Mesenchymal stem cell (in vitro differentiated cells and primary cell): ENCODE measurements around the gene CCDC197.
A peak's percentile ranks its signal among the peaks of the same experiment; 100 is the strongest.

Source experiments
- DNase-seq: peaks from one replicate; pipeline ENCODE4 v3.0.0-alpha.2; 2013
- H2AFZ ChIP-seq: one replicate; pipeline ENCODE4 v1.6.1; 2013; ENCODE audit warnings: low read depth, mild to moderate bottlenecking, control low read depth, inconsistent platforms, low read length, moderate library complexity
- H2AK5ac ChIP-seq: 2 replicates; pipeline ENCODE4 v1.6.1; 2013; ENCODE audit warnings: low read length, moderate library complexity, mild to moderate bottlenecking, inconsistent platforms; ENCODE audit not compliant: severe bottlenecking
- H2BK120ac ChIP-seq: one replicate; pipeline ENCODE4 v1.6.1; 2013; ENCODE audit warnings: low read depth, mild to moderate bottlenecking, inconsistent platforms, low read length, moderate library complexity
- H2BK12ac ChIP-seq, 2 experiments: one replicate each; pipeline ENCODE4 v1.6.1; 2013; ENCODE audit warnings: inconsistent platforms in 2 of 2, low read length in 2 of 2, mild to moderate bottlenecking in 2 of 2, moderate library complexity in 2 of 2, control low read depth in 1 of 2
- H2BK15ac ChIP-seq: one replicate; pipeline ENCODE4 v1.6.1; 2013; ENCODE audit warnings: mild to moderate bottlenecking, low read depth, inconsistent platforms; ENCODE audit not compliant: poor library complexity, severe bottlenecking
- H2BK5ac ChIP-seq: 2 replicates; pipeline ENCODE4 v1.6.1; 2013; ENCODE audit warnings: low read depth, mild to moderate bottlenecking, low read length, control low read depth, inconsistent platforms; ENCODE audit not compliant: poor library complexity, severe bottlenecking
- H3K14ac ChIP-seq, 2 experiments: one replicate each; pipeline ENCODE4 v1.6.1; 2013; ENCODE audit warnings: inconsistent platforms in 2 of 2, low read length in 2 of 2, control low read depth in 1 of 2, mild to moderate bottlenecking in 1 of 2, moderate library complexity in 1 of 2
- H3K18ac ChIP-seq, 2 experiments: one replicate each; pipeline ENCODE4 v1.6.1; 2013; ENCODE audit warnings: inconsistent platforms in 2 of 2, low read length in 2 of 2, control low read depth in 1 of 2, low read depth in 1 of 2, mild to moderate bottlenecking in 1 of 2
- H3K23ac ChIP-seq, 2 experiments: one replicate each; pipeline ENCODE4 v1.6.1; 2013; ENCODE audit warnings: inconsistent platforms in 2 of 2, low read length in 2 of 2, mild to moderate bottlenecking in 2 of 2, moderate library complexity in 2 of 2, control low read depth in 1 of 2
- H3K27ac ChIP-seq: 2 replicates; pipeline ENCODE4 v1.5.1; 2013; ENCODE audit warnings: mild to moderate bottlenecking, moderate library complexity, low read length, control low read depth, inconsistent platforms; ENCODE audit not compliant: poor library complexity, severe bottlenecking
- H3K27me3 ChIP-seq, 2 experiments: 2 replicates each; pipeline versions ENCODE4 v1.6.1 to v1.7.0; 2013; ENCODE audit warnings: low read length in 2 of 2, mild to moderate bottlenecking in 2 of 2, moderate library complexity in 2 of 2, control low read depth in 1 of 2, inconsistent platforms in 1 of 2; ENCODE audit not compliant: control insufficient read depth in 1 of 2, insufficient read depth in 1 of 2
- H3K36me3 ChIP-seq, 2 experiments: 2 replicates each; pipeline versions ENCODE4 v1.6.1 to v1.7.0; 2013; ENCODE audit warnings: low read length in 2 of 2, control low read depth in 1 of 2, inconsistent platforms in 1 of 2, low read depth in 1 of 2, mild to moderate bottlenecking in 1 of 2; ENCODE audit not compliant: insufficient read depth in 2 of 2, control insufficient read depth in 1 of 2
- H3K4ac ChIP-seq, 2 experiments: one replicate each; pipeline ENCODE4 v1.6.1; 2013; ENCODE audit warnings: inconsistent platforms in 2 of 2, low read length in 2 of 2, mild to moderate bottlenecking in 2 of 2, moderate library complexity in 2 of 2, control low read depth in 1 of 2, low read depth in 1 of 2
- H3K4me1 ChIP-seq: 2 replicates; pipeline ENCODE4 v1.6.1; 2013; ENCODE audit warnings: low read depth, low read length, control low read depth; ENCODE audit not compliant: control insufficient read depth, insufficient read depth
- H3K4me2 ChIP-seq: 2 replicates; pipeline ENCODE4 v1.6.1; 2013; ENCODE audit warnings: low read length, mild to moderate bottlenecking, inconsistent platforms; ENCODE audit not compliant: poor library complexity, severe bottlenecking
- H3K4me3 ChIP-seq, 2 experiments: 2 replicates each; pipeline versions ENCODE4 v1.5.1 to v1.7.0; 2013; ENCODE audit warnings: low read length in 2 of 2, mild to moderate bottlenecking in 2 of 2, control low read depth in 1 of 2, low read depth in 1 of 2; ENCODE audit not compliant: insufficient read depth in 1 of 2
- H3K79me1 ChIP-seq: replicated peaks from 2 replicates; pipeline ENCODE4 v1.6.1; 2013; ENCODE audit warnings: mild to moderate bottlenecking, control low read depth, low read length, inconsistent platforms; ENCODE audit not compliant: poor library complexity, severe bottlenecking
- H3K9ac ChIP-seq: 2 replicates; pipeline ENCODE4 v1.7.0; 2013; ENCODE audit warnings: mild to moderate bottlenecking, low read length, moderate library complexity
- H3K9me3 ChIP-seq: 2 replicates; pipeline ENCODE4 v1.7.0; 2013; ENCODE audit warnings: mild to moderate bottlenecking, low read length; ENCODE audit not compliant: control insufficient read depth
- H4K8ac ChIP-seq: one replicate; pipeline ENCODE4 v1.6.1; 2013; ENCODE audit warnings: inconsistent platforms, mild to moderate bottlenecking, low read length, moderate library complexity
- H4K91ac ChIP-seq: one replicate; pipeline ENCODE4 v1.6.1; 2013; ENCODE audit warnings: mild to moderate bottlenecking, low read length, inconsistent platforms
- WGBS: methylation state at CpG from one replicate; pipeline ENCODE4 v1.1.7; 2013; ENCODE audit warnings: mixed read lengths; 5-methylcytosine and 5-hydroxymethylcytosine counted together

CCDC197 gene

DNA sequence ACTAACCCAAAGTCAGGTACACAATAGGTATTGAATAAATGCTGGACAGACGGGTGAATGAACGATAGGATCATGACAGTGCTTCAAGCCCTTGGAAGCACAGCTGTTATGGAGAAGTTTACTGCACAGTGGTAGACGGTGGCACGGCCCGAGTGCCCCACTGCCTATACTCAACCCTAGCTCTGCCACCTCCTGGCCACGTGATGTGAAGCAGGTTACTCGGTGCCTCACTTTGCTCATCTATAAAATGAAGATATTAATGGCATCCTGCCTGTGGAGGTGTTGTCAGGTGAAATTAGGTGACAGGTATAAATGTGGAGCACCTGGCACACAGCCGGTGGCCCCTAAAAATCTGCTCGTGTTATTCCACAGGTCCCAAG is 26.5 kb upstream of the CCDC197 start:
- Histone ChIP-seq H3K27me3 (peaks cover 4% of the 10 kb centered on the region in 2 experiments), H3K14ac (no peak overlapping the region), H3K4me1 (peaks cover 21% of the 10 kb centered on the region), H3K18ac (no peak overlapping the region), H3K9me3 (no peaks in the 10 kb centered on the region), H2BK5ac (no peak overlapping the region), H3K27ac (no peak overlapping the region), H3K4me3 (peak overlapping the region in 1 of 2 experiments; percentile 60), H4K91ac (no peak overlapping the region), H3K4me2 (no peak overlapping the region), H2AK5ac (peak overlapping the region; percentile 14), H4K8ac (no peak overlapping the region), H2BK12ac (no peak overlapping the region), H3K9ac (peak overlapping the region; percentile 34), H3K79me1 (no peaks in the 10 kb centered on the region), H2BK120ac (no peak overlapping the region), H2BK15ac (no peak overlapping the region), H2AFZ (no peak overlapping the region), H3K36me3 (peaks cover 0 to 2% of the 10 kb centered on the region in 2 experiments), H3K23ac (no peak overlapping the region), H3K4ac (no peak overlapping the region)
- 74% methylated on average over 9 of the region's 9 CpGs for WGBS
- no peak for DNase-seq

- DNase-seq = no peak
- Histone ChIP-seq H4K91ac (no peak overlapping the region), H3K23ac (no peak overlapping the region), H3K27ac (no peak overlapping the region), H3K4me3 (peak overlapping the region in 1 of 2 experiments; percentile 60), H3K14ac (no peak overlapping the region), H2BK12ac (no peak overlapping the region), H3K9me3 (no peaks in the 10 kb centered on the region), H2AK5ac (no peak overlapping the region), H3K27me3 (peaks cover 4% of the 10 kb centered on the region in 2 experiments), H3K9ac (peak overlapping the region; percentile 34), H4K8ac (no peak overlapping the region), H3K4me2 (no peak overlapping the region), H2BK120ac (no peak overlapping the region), H2BK15ac (no peak overlapping the region), H2BK5ac (no peak overlapping the region), H3K4me1 (peaks cover 16% of the 10 kb centered on the region), H3K79me1 (no peaks in the 10 kb centered on the region), H2AFZ (no peak overlapping the region), H3K36me3 (peaks cover 0 to 2% of the 10 kb centered on the region in 2 experiments), H3K18ac (no peak overlapping the region), H3K4ac (no peak overlapping the region)
- WGBS = 79% methylated on average over 13 of the region's 15 CpGs
Observed at GRCh38 chr14:93970965-93971634, 26.0 kb upstream of the CCDC197 start.

GRCh38 chr14:93971635-93972027 is 25.5 kb upstream of the CCDC197 start:
- Histone ChIP-seq H3K36me3 (peaks cover 0 to 2% of the 10 kb centered on the region in 2 experiments), H2BK5ac (no peak overlapping the region), H3K79me1 (no peaks in the 10 kb centered on the region), H2BK15ac (no peak overlapping the region), H2BK12ac (no peak overlapping the region), H4K91ac (no peak overlapping the region), H3K9me3 (no peaks in the 10 kb centered on the region), H4K8ac (no peak overlapping the region), H3K14ac (no peak overlapping the region), H3K23ac (no peak overlapping the region), H3K4me2 (no peak overlapping the region), H3K4me1 (peaks cover 14% of the 10 kb centered on the region), H3K27ac (no peak overlapping the region), H2AFZ (no peak overlapping the region), H3K9ac (no peak overlapping the region), H3K4me3 (no peak overlapping the region), H3K18ac (no peak overlapping the region), H2BK120ac (no peak overlapping the region), H2AK5ac (no peak overlapping the region), H3K27me3 (peaks cover 4 to 5% of the 10 kb centered on the region in 2 experiments), H3K4ac (no peak overlapping the region)
- no peak for DNase-seq
- no CpG with 5 or more reads among the region's 3 CpGs for WGBS

- Histone ChIP-seq H4K91ac (no peak overlapping the region), H2AK5ac (no peak overlapping the region), H3K14ac (no peak overlapping the region), H3K79me1 (no peaks in the 10 kb centered on the region), H2BK120ac (no peak overlapping the region), H2BK12ac (no peak overlapping the region), H3K27me3 (peaks cover 4 to 8% of the 10 kb centered on the region in 2 experiments), H3K4me3 (no peak overlapping the region), H2BK5ac (no peak overlapping the region), H2BK15ac (no peak overlapping the region), H3K4ac (no peak overlapping the region), H3K18ac (no peak overlapping the region), H3K23ac (no peak overlapping the region), H4K8ac (no peak overlapping the region), H3K9me3 (no peaks in the 10 kb centered on the region), H3K4me1 (peaks cover 9% of the 10 kb centered on the region), H2AFZ (no peak overlapping the region), H3K36me3 (peaks cover 0 to 2% of the 10 kb centered on the region in 2 experiments), H3K27ac (no peak overlapping the region), H3K4me2 (no peak overlapping the region), H3K9ac (no peak overlapping the region)
- 83% methylated on average over 6 of the region's 6 CpGs for WGBS
- DNase-seq = no peak
Observed at GRCh38 chr14:93972618-93973205, 24.4 kb upstream of the CCDC197 start.
